ENCODE measurements around the gene WDR38.

WDR38 gene

DNA sequence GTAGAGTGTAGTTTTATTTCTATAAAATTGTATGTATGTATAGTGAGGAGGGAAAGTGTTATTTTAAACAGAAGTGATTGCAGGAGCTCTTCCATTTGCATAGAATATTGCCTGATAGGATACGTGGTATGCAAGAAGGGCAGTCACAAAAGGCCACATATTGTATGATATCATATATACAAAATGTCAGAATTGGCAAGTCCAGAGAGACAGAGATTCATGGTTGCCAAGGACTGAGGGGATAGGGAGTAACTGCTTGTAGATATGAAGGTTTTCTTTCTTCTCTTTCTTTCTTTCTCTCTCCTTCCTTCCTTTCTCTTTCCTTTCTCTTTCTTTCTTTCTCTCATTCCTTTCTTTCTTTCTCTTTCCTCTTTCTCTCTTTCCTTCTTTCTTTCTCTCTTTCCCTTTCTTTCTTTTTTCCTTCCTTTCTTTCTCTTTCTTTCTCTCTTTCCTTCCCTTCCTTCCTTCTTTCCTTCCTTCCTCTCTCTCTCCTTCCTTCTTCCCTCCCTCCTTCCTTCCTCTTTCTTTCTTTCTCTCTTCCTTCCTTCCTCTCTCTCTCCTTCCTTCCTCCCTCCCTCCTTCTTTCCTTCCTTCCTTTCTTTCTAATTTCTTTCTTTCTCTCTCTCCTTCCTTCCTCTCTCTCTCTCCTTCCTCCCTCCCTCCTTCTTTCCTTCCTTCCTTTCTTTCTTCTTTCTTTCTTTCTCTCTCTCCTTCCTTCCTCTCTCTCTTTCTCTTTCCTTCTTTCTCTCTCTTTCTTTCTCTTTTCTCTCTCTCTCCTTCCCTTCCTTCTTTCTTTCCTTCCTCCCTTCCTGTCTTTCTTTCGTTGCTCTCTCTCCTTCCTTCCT is 24.5 kb upstream of the WDR38 start:
- Histone ChIP-seq H3K18ac (ENCODE audit: low read depth in 1 of 2, low read length in 2 of 2) (no peak overlapping the region), H3K23ac (ENCODE audit: low read length in 2 of 2) (no peak overlapping the region), H3K4me2 (ENCODE audit: low read length, poor library complexity, severe bottlenecking) (no peak overlapping the region), H2BK15ac (ENCODE audit: low read depth, poor library complexity, severe bottlenecking) (no peak overlapping the region), H3K14ac (ENCODE audit: low read length in 2 of 2) (no peak overlapping the region), H3K36me3 (ENCODE audit: control insufficient read depth in 1 of 2, insufficient read depth in 2 of 2, low read depth in 1 of 2, low read length in 2 of 2) (no peaks in the 10 kb centered on the region), H3K9me3 (ENCODE audit: control insufficient read depth, low read length) (no peaks in the 10 kb centered on the region), H3K79me1 (replicated peaks; ENCODE audit: low read length, poor library complexity, severe bottlenecking) (no peaks in the 10 kb centered on the region), H2AK5ac (ENCODE audit: low read length, severe bottlenecking) (no peak overlapping the region), H3K4me1 (ENCODE audit: control insufficient read depth, insufficient read depth, low read depth, low read length) (peaks cover 9% of the 10 kb centered on the region), H2AFZ (ENCODE audit: low read depth, low read length) (no peak overlapping the region), H3K4me3 (ENCODE audit: insufficient read depth in 1 of 2, low read depth in 1 of 2, low read length in 2 of 2) (no peak overlapping the region), H4K8ac (ENCODE audit: low read length) (no peak overlapping the region), H3K4ac (ENCODE audit: low read depth in 1 of 2, low read length in 2 of 2) (no peak overlapping the region), H2BK5ac (ENCODE audit: low read depth, low read length, poor library complexity, severe bottlenecking) (no peak overlapping the region), H3K27ac (ENCODE audit: low read length, poor library complexity, severe bottlenecking) (no peak overlapping the region), H4K91ac (ENCODE audit: low read length) (no peak overlapping the region), H3K27me3 (ENCODE audit: control insufficient read depth in 1 of 2, insufficient read depth in 1 of 2, low read length in 2 of 2) (no peaks in the 10 kb centered on the region), H2BK12ac (ENCODE audit: low read length in 2 of 2) (no peak overlapping the region), H3K9ac (ENCODE audit: low read length) (peak overlapping the region; percentile 1), H2BK120ac (ENCODE audit: low read depth, low read length) (no peak overlapping the region)
- WGBS = 76% methylated on average over 1 of the region's 2 CpGs
- DNase-seq = no peak

DNA sequence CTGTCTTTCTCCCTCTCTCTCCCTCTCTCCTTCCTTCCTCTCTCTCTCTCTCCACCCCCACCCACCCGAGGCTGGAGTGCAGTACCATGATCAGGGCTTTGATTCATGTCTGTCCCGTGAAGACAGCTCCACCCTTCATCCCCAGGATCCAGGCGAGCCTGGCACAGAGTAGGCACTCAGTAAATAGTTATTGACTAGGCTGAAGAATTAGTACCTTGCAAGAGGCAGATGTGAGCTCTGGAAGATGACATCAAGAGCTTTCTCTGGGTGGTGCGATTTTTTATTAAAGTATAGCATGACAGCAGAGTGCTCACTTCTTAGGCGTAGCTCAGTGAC is 24.0 kb upstream of the WDR38 start:
- H3K4me3 ChIP-seq (ENCODE audit: insufficient read depth in 1 of 2, low read depth in 1 of 2, low read length in 2 of 2) = no peak overlapping the region
- H3K9ac ChIP-seq (ENCODE audit: low read length) = peak overlapping the region; percentile 1
- no peak overlapping the region for H2BK5ac ChIP-seq (ENCODE audit: low read depth, low read length, poor library complexity, severe bottlenecking)
- H3K27me3 ChIP-seq (ENCODE audit: control insufficient read depth in 1 of 2, insufficient read depth in 1 of 2, low read length in 2 of 2) = no peaks in the 10 kb centered on the region
- 46% methylated on average over 5 of the region's 5 CpGs for WGBS
- H2BK12ac ChIP-seq (ENCODE audit: low read length in 2 of 2) = no peak overlapping the region
- no peak overlapping the region for H4K8ac ChIP-seq (ENCODE audit: low read length)
- H3K79me1 ChIP-seq (replicated peaks; ENCODE audit: low read length, poor library complexity, severe bottlenecking) = no peaks in the 10 kb centered on the region
- H2AFZ ChIP-seq (ENCODE audit: low read depth, low read length) = no peak overlapping the region
- no peak overlapping the region for H3K14ac ChIP-seq (ENCODE audit: low read length in 2 of 2)
- no peak for DNase-seq
- no peaks in the 10 kb centered on the region for H3K9me3 ChIP-seq (ENCODE audit: control insufficient read depth, low read length)
- no peak overlapping the region for H3K4ac ChIP-seq (ENCODE audit: low read depth in 1 of 2, low read length in 2 of 2)
- H3K27ac ChIP-seq (ENCODE audit: low read length, poor library complexity, severe bottlenecking) = no peak overlapping the region
- no peak overlapping the region for H2BK15ac ChIP-seq (ENCODE audit: low read depth, poor library complexity, severe bottlenecking)
- no peak overlapping the region for H2AK5ac ChIP-seq (ENCODE audit: low read length, severe bottlenecking)
- H2BK120ac ChIP-seq (ENCODE audit: low read depth, low read length) = no peak overlapping the region
- H4K91ac ChIP-seq (ENCODE audit: low read length) = no peak overlapping the region
- no peak overlapping the region for H3K4me2 ChIP-seq (ENCODE audit: low read length, poor library complexity, severe bottlenecking)
- H3K4me1 ChIP-seq (ENCODE audit: control insufficient read depth, insufficient read depth, low read depth, low read length) = peaks cover 10% of the 10 kb centered on the region
- no peak overlapping the region for H3K23ac ChIP-seq (ENCODE audit: low read length in 2 of 2)
- no peak overlapping the region for H3K18ac ChIP-seq (ENCODE audit: low read depth in 1 of 2, low read length in 2 of 2)
- H3K36me3 ChIP-seq (ENCODE audit: control insufficient read depth in 1 of 2, insufficient read depth in 2 of 2, low read depth in 1 of 2, low read length in 2 of 2) = no peaks in the 10 kb centered on the region

DNA sequence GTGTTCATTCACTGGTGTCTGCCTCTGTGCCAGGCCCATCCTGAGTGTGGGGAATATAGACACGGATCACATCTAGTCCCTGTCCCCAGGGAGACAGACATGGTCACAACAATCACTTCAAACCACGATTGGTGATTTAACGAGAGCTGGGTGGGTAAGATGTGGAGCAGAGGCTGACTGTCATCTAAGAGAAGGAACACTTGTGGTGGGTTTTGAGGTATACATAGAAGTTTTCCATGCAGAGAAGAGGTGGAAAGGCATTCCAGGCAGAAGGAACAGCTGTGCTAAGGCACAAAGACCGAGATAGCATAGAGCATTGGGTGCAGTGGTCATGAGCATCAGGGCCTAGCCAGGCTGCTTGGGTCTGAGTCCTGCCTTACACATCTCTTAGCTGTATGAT is 22.7 kb upstream of the WDR38 start:
- H3K18ac ChIP-seq (ENCODE audit: low read depth in 1 of 2, low read length in 2 of 2) = no peak overlapping the region
- no peak overlapping the region for H2BK120ac ChIP-seq (ENCODE audit: low read depth, low read length)
- no peak overlapping the region for H4K91ac ChIP-seq (ENCODE audit: low read length)
- H3K4me3 ChIP-seq (ENCODE audit: insufficient read depth in 1 of 2, low read depth in 1 of 2, low read length in 2 of 2) = no peak overlapping the region
- no peak overlapping the region for H3K4me2 ChIP-seq (ENCODE audit: low read length, poor library complexity, severe bottlenecking)
- no peak overlapping the region for H2AK5ac ChIP-seq (ENCODE audit: low read length, severe bottlenecking)
- no peak for DNase-seq
- H3K23ac ChIP-seq (ENCODE audit: low read length in 2 of 2) = no peak overlapping the region
- peaks cover 22% of the 10 kb centered on the region for H3K4me1 ChIP-seq (ENCODE audit: control insufficient read depth, insufficient read depth, low read depth, low read length)
- H3K9me3 ChIP-seq (ENCODE audit: control insufficient read depth, low read length) = no peaks in the 10 kb centered on the region
- 68% methylated on average over 4 of the region's 4 CpGs for WGBS
- no peak overlapping the region for H3K4ac ChIP-seq (ENCODE audit: low read depth in 1 of 2, low read length in 2 of 2)
- H2BK15ac ChIP-seq (ENCODE audit: low read depth, poor library complexity, severe bottlenecking) = no peak overlapping the region
- no peaks in the 10 kb centered on the region for H3K27me3 ChIP-seq (ENCODE audit: control insufficient read depth in 1 of 2, insufficient read depth in 1 of 2, low read length in 2 of 2)
- H2BK12ac ChIP-seq (ENCODE audit: low read length in 2 of 2) = no peak overlapping the region
- H3K79me1 ChIP-seq (replicated peaks; ENCODE audit: low read length, poor library complexity, severe bottlenecking) = no peaks in the 10 kb centered on the region
- H3K9ac ChIP-seq (ENCODE audit: low read length) = no peak overlapping the region
- H2AFZ ChIP-seq (ENCODE audit: low read depth, low read length) = no peak overlapping the region
- H4K8ac ChIP-seq (ENCODE audit: low read length) = no peak overlapping the region
- no peak overlapping the region for H3K27ac ChIP-seq (ENCODE audit: low read length, poor library complexity, severe bottlenecking)
- H3K36me3 ChIP-seq (ENCODE audit: control insufficient read depth in 1 of 2, insufficient read depth in 2 of 2, low read depth in 1 of 2, low read length in 2 of 2) = no peaks in the 10 kb centered on the region
- no peak overlapping the region for H2BK5ac ChIP-seq (ENCODE audit: low read depth, low read length, poor library complexity, severe bottlenecking)
- no peak overlapping the region for H3K14ac ChIP-seq (ENCODE audit: low read length in 2 of 2)

DNA sequence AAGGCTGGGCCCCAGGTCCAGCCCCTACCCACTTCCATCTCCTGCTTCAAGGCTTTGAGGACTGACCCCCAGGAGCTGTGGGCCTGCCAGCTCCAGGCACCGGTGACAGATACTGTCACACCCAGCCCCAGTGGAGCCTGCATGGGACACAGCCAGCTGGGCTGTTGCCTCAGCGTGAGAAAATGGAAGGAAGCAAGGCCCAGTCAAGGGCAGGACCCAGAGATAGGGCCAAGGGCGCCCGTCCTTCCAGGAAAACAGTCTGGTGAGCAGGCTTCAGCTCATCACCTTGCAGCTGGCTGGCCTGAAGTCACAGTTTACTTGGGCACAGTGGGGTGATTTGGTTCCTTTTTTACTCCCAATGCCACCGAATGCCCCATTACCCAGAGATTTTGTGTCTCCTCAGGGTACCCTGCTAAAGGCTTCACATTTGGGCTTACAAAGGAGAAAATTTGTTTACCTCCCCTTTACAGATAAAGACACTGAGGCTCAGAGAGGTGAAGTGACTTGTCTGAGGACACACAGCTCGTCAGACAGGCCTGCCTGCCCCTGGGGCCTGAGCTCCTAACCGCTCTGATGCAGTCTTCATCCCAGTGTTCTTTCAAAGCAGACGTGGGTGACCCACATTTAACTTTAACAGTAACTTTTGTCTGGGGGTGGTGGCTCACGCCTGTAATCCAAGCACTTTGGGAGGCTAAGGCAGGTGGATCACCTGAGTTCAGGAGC is 21.5 kb upstream of the WDR38 start:
- no peaks in the 10 kb centered on the region for H3K27me3 ChIP-seq (ENCODE audit: control insufficient read depth in 1 of 2, insufficient read depth in 1 of 2, low read length in 2 of 2)
- H3K4me2 ChIP-seq (ENCODE audit: low read length, poor library complexity, severe bottlenecking) = no peak overlapping the region
- H3K4me1 ChIP-seq (ENCODE audit: control insufficient read depth, insufficient read depth, low read depth, low read length) = peaks cover 22% of the 10 kb centered on the region
- H2AFZ ChIP-seq (ENCODE audit: low read depth, low read length) = no peak overlapping the region
- no peak overlapping the region for H2BK5ac ChIP-seq (ENCODE audit: low read depth, low read length, poor library complexity, severe bottlenecking)
- H2BK120ac ChIP-seq (ENCODE audit: low read depth, low read length) = no peak overlapping the region
- no peak overlapping the region for H3K4me3 ChIP-seq (ENCODE audit: insufficient read depth in 1 of 2, low read depth in 1 of 2, low read length in 2 of 2)
- H2AK5ac ChIP-seq (ENCODE audit: low read length, severe bottlenecking) = peak overlapping the region; percentile 67
- no peak overlapping the region for H4K91ac ChIP-seq (ENCODE audit: low read length)
- WGBS = 90% methylated on average over 9 of the region's 9 CpGs
- H3K79me1 ChIP-seq (replicated peaks; ENCODE audit: low read length, poor library complexity, severe bottlenecking) = no peaks in the 10 kb centered on the region
- H3K23ac ChIP-seq (ENCODE audit: low read length in 2 of 2) = peak overlapping the region in 1 of 2 experiments; percentile 64
- no peaks in the 10 kb centered on the region for H3K36me3 ChIP-seq (ENCODE audit: control insufficient read depth in 1 of 2, insufficient read depth in 2 of 2, low read depth in 1 of 2, low read length in 2 of 2)
- H3K9ac ChIP-seq (ENCODE audit: low read length) = peak overlapping the region; percentile 59
- peak overlapping the region in 1 of 2 experiments; percentile 24 for H3K4ac ChIP-seq (ENCODE audit: low read depth in 1 of 2, low read length in 2 of 2)
- peak overlapping the region in 1 of 2 experiments; percentile 93 for H2BK12ac ChIP-seq (ENCODE audit: low read length in 2 of 2)
- peak overlapping the region in 1 of 2 experiments; percentile 61 for H3K14ac ChIP-seq (ENCODE audit: low read length in 2 of 2)
- H3K27ac ChIP-seq (ENCODE audit: low read length, poor library complexity, severe bottlenecking) = peak overlapping the region; percentile 8
- no peaks in the 10 kb centered on the region for H3K9me3 ChIP-seq (ENCODE audit: control insufficient read depth, low read length)
- peak overlapping the region; percentile 21 for H2BK15ac ChIP-seq (ENCODE audit: low read depth, poor library complexity, severe bottlenecking)
- no peak overlapping the region for H3K18ac ChIP-seq (ENCODE audit: low read depth in 1 of 2, low read length in 2 of 2)
- H4K8ac ChIP-seq (ENCODE audit: low read length) = no peak overlapping the region
- no peak for DNase-seq

Data from mesenchymal stem cell (in vitro differentiated cells and primary cell).